Bronchial epithelial cell (primary cell): ENCODE measurements around the gene TACR2. TPM values are rescaled to one million over a fixed set of nuclear protein-coding genes. Genes with fewer than 3 reads are reported as not detected.

Source experiments
- DNase-seq: peaks from one replicate; pipeline ENCODE4 v3.0.0-alpha.2; 2010; ENCODE audit warnings: low read depth
- FAIRE-seq: peaks from 2 replicates; lab custom pipeline; 2011; peaks lifted over from hg19 to GRCh38; lab: Jason Lieb, UNC
- H3K27me3 ChIP-seq: 2 replicates; pipeline ENCODE4 v1.5.1; 2011; ENCODE audit warnings: low read length; ENCODE audit not compliant: control insufficient read depth, insufficient read depth
- H3K36me3 ChIP-seq: 2 replicates; pipeline ENCODE4 v1.5.1; 2011; ENCODE audit warnings: low read length; ENCODE audit not compliant: control insufficient read depth, insufficient read depth
- H3K4me3 ChIP-seq: 2 replicates; pipeline ENCODE4 v1.5.1; 2011; ENCODE audit warnings: mild to moderate bottlenecking, low read depth, low read length, control low read depth
- CTCF ChIP-seq: IDR thresholded peaks from 2 replicates; pipeline ENCODE4 v1.5.1; 2011; ENCODE audit warnings: mild to moderate bottlenecking, moderate library complexity, low read length, control low read depth, inconsistent platforms; ENCODE audit not compliant: insufficient read depth, severe bottlenecking
- total RNA-seq: library from RNA; depleted of rRNA; stranded (reverse); fragments of >200 nt; gene quantifications from 2 replicates; pipeline ENCODE4 v1.2.1, GENCODE V29; 2014

The TACR2 gene
- total RNA-seq, 1 donor from 2014 or later = under 0.01 TPM

- Histone ChIP-seq H3K4me3 (no peak overlapping the region), H3K36me3 (peaks cover 2% of the 10 kb centered on the region), H3K27me3 (no peaks in the 10 kb centered on the region)
- DNase-seq = no peak
- FAIRE-seq = peak; percentile 81
- TF ChIP-seq CTCF = no peak
These were observed 9.7 kb downstream of the TACR2 start for GRCh38 chr10:69406816-69407580.

- peaks cover 6% of the 10 kb centered on the region for H3K36me3 ChIP-seq
- H3K27me3 ChIP-seq = no peaks in the 10 kb centered on the region
- no peak for FAIRE-seq
- TF ChIP-seq CTCF = no peak
- peak; percentile 76 for DNase-seq
- H3K4me3 ChIP-seq = no peak overlapping the region
These were observed 10.4 kb downstream of the TACR2 start for GRCh38 chr10:69406302-69406811.

- no peak for TF ChIP-seq CTCF
- H3K36me3 ChIP-seq = peaks cover 16% of the 10 kb centered on the region
These were observed 11.5 kb downstream of the TACR2 start for GRCh38 chr10:69405221-69405620.

GRCh38 chr10:69404786-69405185 lies 11.9 kb downstream of the TACR2 start:
- DNase-seq (no peak), FAIRE-seq (no peak)
- Histone ChIP-seq H3K27me3 (no peaks in the 10 kb centered on the region), H3K36me3 (peaks cover 19% of the 10 kb centered on the region), H3K4me3 (no peak overlapping the region)
- TF ChIP-seq CTCF = no peak

More at GRCh38 chr10:69405221-69405620, 11.5 kb downstream of the TACR2 start:
- H3K27me3 ChIP-seq = no peaks in the 10 kb centered on the region
- peak; percentile 37 for DNase-seq
- H3K4me3 ChIP-seq = no peak overlapping the region
- no peak for FAIRE-seq

GRCh38 chr10:69403519-69403918 lies 13.2 kb downstream of the TACR2 start:
- Histone ChIP-seq H3K36me3 (peaks cover 26% of the 10 kb centered on the region), H3K4me3 (no peak overlapping the region), H3K27me3 (no peaks in the 10 kb centered on the region)
- FAIRE-seq (no peak), DNase-seq (peak; percentile 67)
- no peak for TF ChIP-seq CTCF
